Motor neuron (in vitro differentiated cells): ENCODE results near the gene HCST. TPM values are rescaled to one million over a fixed set of nuclear protein-coding genes. Genes with fewer than 3 reads are reported as not detected.

Source experiments
- ATAC-seq, 8 experiments: fragments of 200-7000 bp; cut with Tn5 transposase; replicated peaks in 6 of 8; 2 replicates each; pipeline ENCODE4 v1.8.0; 2021; ENCODE audit warnings: mild to moderate bottlenecking in 8 of 8, moderate library complexity in 8 of 8
- H3K27ac ChIP-seq, 2 donors: fragments of 250-450 bp; sonication (Bioruptor Pico); 2 replicates each; pipeline ENCODE4 v1.9.0; 2021; ENCODE audit warnings: antibody characterized with exemption in 2 of 2, mild to moderate bottlenecking in 2 of 2, moderate library complexity in 1 of 2
- H3K4me1 ChIP-seq, 2 donors: fragments of 250-450 bp; sonication (Bioruptor Pico); replicated peaks in 1 of 2; 2 replicates each; pipeline ENCODE4 v1.6.1; 2021; ENCODE audit warnings: antibody characterized with exemption in 2 of 2, mild to moderate bottlenecking in 2 of 2, moderate library complexity in 1 of 2
- H3K4me3 ChIP-seq, 5 donors: fragments of 250-450 bp; sonication (Bioruptor Pico); 2 replicates each; pipeline ENCODE4 v1.9.0; 2021; ENCODE audit warnings: antibody characterized with exemption in 5 of 5, mild to moderate bottlenecking in 5 of 5, moderate library complexity in 4 of 5
- WGBS, 10 experiments: fragments of 450-650 bp; shearing (Covaris generic); methylation state at CpG; one replicate each; pipeline ENCODE4 v1.0.0; 2022; 5-methylcytosine and 5-hydroxymethylcytosine counted together
- in situ Hi-C, 9 experiments: fragments of 400-800 bp; cut with MboI; loops; one replicate each; pipeline ENCODE4 v1.15.0; 2021; ENCODE audit warnings: low sequenced_read_pairs in 9 of 9, low pct_unique_long_range_greater_than_20kb in 2 of 9; ENCODE audit not compliant: unreplicated experiment in 9 of 9
- total RNA-seq, 8 experiments: library from RNA; unstranded; fragments of 300-600 nt; gene quantifications; 2 replicates each; pipeline versions ENCODE4 v1.2.3 to v1.2.4, GENCODE V29; 2022

Gene HCST
- total RNA-seq, 8 experiments from 2014 or later, result 0.33 to 3.8 (median 0.62) TPM; not detected in 3

DNA sequence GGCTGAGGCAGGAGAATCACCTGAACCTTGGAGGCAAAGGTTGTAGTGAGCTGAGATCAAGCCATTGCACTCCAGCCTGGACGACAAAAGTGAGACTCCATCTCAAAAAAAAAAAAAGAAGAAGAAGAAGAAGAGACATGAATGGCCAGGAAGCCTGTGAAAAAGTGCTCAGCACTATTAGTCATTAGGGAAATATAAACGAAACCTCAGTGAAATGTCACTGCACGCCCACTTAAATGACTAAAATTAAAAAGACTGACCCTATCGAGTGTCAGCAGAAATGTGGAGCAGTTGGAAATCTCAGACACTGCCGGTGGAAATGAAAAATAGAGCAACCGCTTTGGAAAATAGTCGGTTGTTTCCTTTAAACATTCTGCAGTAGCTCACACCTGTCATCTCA, 11.3 kb downstream of the HCST start:
- H3K4me3 ChIP-seq, result no peak overlapping the region
- ATAC-seq, result no peak
- H3K4me1 ChIP-seq, result no peaks in the 10 kb centered on the region
- in situ Hi-C loops, result no loop called here
- WGBS, 10 experiments, result 20 to 84% (median 71%) methylated on average over 1 to 7 of the region's 7 CpGs
- H3K27ac ChIP-seq, result no peak overlapping the region

GRCh38 chr19:35915443-35915842, 13.1 kb downstream of the HCST start:
- 11 to 73% (median 50%) methylated on average over 2 to 3 of the region's 3 CpGs; no CpG with 5 or more reads in 2 of the 10 experiments for WGBS, 10 experiments
- no peak for ATAC-seq
- in situ Hi-C loops, result no loop called here

GRCh38 chr19:35919306-35919705, 17.0 kb downstream of the HCST start:
- no peak overlapping the region for H3K27ac ChIP-seq
- WGBS, 10 experiments, result 60 to 91% (median 81%) methylated on average over 1 to 8 of the region's 11 CpGs; no CpG with 5 or more reads in 4 of the 10 experiments
- ATAC-seq, result no peak
- no peak overlapping the region for H3K4me3 ChIP-seq
- no peaks in the 10 kb centered on the region for H3K4me1 ChIP-seq
- in situ Hi-C loops, result no loop called here

More at GRCh38 chr19:35915443-35915842, 13.1 kb downstream of the HCST start:
- Histone ChIP-seq H3K4me3 (no peak overlapping the region), H3K4me1 (no peaks in the 10 kb centered on the region), H3K27ac (no peak overlapping the region)

GRCh38 chr19:35921012-35921411, 18.7 kb downstream of the HCST start:
- Histone ChIP-seq H3K4me3 (no peak overlapping the region), H3K27ac (no peak overlapping the region), H3K4me1 (no peaks in the 10 kb centered on the region)
- ATAC-seq, result no peak
- in situ Hi-C loops, result no loop called here
- WGBS, 10 experiments, result 32 to 90% (median 62%) methylated on average over 1 to 5 of the region's 6 CpGs; no CpG with 5 or more reads in 4 of the 10 experiments

- Histone ChIP-seq H3K4me1 (no peaks in the 10 kb centered on the region), H3K4me3 (no peak overlapping the region), H3K27ac (no peak overlapping the region)
- ATAC-seq, result no peak
- WGBS, 10 experiments, result 0 to 80% (median 80%) methylated on average over 1 to 2 of the region's 3 CpGs; no CpG with 5 or more reads in 4 of the 10 experiments
- in situ Hi-C loops, result no loop called here
Observed at GRCh38 chr19:35925501-35925900, 23.2 kb downstream of the HCST start.

GRCh38 chr19:35928507-35928906, 26.2 kb downstream of the HCST start:
- Histone ChIP-seq H3K4me3 (no peak overlapping the region), H3K4me1 (peaks cover 3 to 4% of the 10 kb centered on the region in 2 donors), H3K27ac (no peak overlapping the region)
- WGBS, 10 experiments, result 53 to 84% (median 75%) methylated on average over 1 to 5 of the region's 5 CpGs; no CpG with 5 or more reads in 3 of the 10 experiments
- in situ Hi-C loops, result no loop called here
- ATAC-seq, result no peak

- Histone ChIP-seq H3K4me3 (no peak overlapping the region), H3K27ac (no peak overlapping the region), H3K4me1 (peaks cover 3 to 4% of the 10 kb centered on the region in 2 donors)
- ATAC-seq, result no peak
- in situ Hi-C loops, result loop anchor here in 1 of 9 experiments (10.0 kb wide), 1 partner anchor 45 kb away; no protein-coding TSS in a partner anchor
- 50 to 100% (median 95%) methylated on average over 1 to 2 of the region's 2 CpGs; no CpG with 5 or more reads in 3 of the 10 experiments for WGBS, 10 experiments
Observed at GRCh38 chr19:35929876-35930275, 27.5 kb downstream of the HCST start.

DNA sequence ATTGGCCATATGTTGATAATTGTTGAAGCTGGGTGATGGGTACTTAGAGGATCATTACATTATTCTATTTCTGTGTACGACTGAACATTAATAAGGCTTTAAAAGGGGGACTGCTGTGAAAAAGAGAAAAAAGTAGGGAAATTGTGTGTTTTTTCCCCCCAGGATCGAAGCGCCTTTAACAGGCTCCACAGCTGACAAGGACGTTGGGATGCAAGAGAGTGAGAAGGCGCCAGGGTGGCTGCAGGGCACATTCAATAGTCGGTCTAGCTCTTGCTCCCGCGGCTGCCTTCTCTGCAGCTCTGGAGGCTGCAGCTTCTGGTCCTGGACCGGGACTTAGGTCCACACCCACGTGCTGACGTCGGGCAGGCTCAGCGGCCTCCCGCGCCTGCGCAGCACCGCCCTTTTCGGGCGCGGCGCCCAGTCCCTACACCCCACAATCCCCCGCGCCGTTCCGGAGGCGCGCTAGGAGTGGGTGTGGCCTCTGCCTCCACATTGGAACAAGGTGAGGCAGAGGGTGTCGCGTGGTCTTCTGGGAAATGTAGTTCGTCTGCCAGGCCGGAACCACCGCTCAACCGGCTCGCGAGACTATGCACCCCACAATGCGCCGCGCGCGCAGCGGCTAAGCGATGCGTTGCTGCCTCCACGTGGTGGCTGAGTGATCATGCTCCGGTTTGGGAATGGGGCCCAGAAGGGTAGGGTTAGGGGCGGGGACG, 29.0 kb downstream of the HCST start:
- ATAC-seq, result peak; percentile 93 to 97 (median 96)
- in situ Hi-C loops, result loop anchor here in 1 of 9 experiments (10.0 kb wide), 1 partner anchor 47 kb away; no protein-coding TSS in a partner anchor
- WGBS, 10 experiments, result 0 to 38% (median 1%) methylated on average over 1 to 15 of the region's 47 CpGs; no CpG with 5 or more reads in 1 of the 10 experiments
- Histone ChIP-seq H3K4me1 (peaks cover 7 to 8% of the 10 kb centered on the region in 2 donors), H3K27ac (peak overlapping the region; percentile 73 to 79), H3K4me3 (peak overlapping the region; percentile 32 to 38 (median 37))

GRCh38 chr19:35931874-35932202, 29.5 kb downstream of the HCST start:
- Histone ChIP-seq H3K27ac (no peak overlapping the region), H3K4me3 (peak overlapping the region; percentile 18 to 25 (median 22)), H3K4me1 (peaks cover 7 to 8% of the 10 kb centered on the region in 2 donors)
- 0 to 67% (median 38%) methylated on average over 1 to 7 of the region's 9 CpGs; no CpG with 5 or more reads in 3 of the 10 experiments for WGBS, 10 experiments
- in situ Hi-C loops, result loop anchor here in 1 of 9 experiments (10.0 kb wide), 1 partner anchor 47 kb away; no protein-coding TSS in a partner anchor
- ATAC-seq, result no peak

DNA sequence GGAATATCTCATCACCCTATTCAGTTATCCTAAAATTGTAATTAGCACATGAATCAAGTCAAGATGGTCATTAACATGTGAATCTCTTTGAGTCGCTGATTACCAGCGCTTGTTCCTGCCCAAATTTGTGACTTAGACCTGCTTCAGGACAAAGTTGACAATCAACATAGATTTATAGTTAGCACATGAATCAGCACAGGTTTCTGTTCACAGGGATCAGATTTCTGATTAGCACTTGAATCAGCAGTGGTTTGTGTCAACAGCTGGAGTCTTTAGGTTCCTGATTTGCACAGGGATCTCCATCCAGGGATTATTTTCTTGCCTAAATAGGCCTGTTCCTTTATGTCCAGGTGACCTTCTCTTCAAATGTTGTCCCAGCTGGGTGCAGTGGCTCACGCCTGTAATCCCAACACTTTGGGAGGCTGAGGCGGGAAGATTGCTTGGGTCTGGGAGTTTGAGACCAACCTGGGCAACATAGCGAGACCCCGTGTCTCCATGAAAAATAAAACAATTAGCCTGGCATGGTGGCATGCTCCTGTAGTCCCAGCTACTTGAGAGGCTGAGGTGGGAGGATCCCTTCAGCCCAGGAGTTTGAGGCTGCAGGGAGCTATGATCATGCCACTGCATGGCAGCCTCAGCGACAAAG, 30.1 kb downstream of the HCST start:
- no peak overlapping the region for H3K27ac ChIP-seq
- peaks cover 8 to 13% of the 10 kb centered on the region in 2 donors for H3K4me1 ChIP-seq
- ATAC-seq, result no peak
- H3K4me3 ChIP-seq, result no peak overlapping the region
- WGBS, 10 experiments, result 23 to 83% (median 60%) methylated on average over 2 to 5 of the region's 7 CpGs; no CpG with 5 or more reads in 1 of the 10 experiments
- in situ Hi-C loops, result loop anchor here in 1 of 9 experiments (10.0 kb wide), 1 partner anchor 48 kb away; no protein-coding TSS in a partner anchor

DNA sequence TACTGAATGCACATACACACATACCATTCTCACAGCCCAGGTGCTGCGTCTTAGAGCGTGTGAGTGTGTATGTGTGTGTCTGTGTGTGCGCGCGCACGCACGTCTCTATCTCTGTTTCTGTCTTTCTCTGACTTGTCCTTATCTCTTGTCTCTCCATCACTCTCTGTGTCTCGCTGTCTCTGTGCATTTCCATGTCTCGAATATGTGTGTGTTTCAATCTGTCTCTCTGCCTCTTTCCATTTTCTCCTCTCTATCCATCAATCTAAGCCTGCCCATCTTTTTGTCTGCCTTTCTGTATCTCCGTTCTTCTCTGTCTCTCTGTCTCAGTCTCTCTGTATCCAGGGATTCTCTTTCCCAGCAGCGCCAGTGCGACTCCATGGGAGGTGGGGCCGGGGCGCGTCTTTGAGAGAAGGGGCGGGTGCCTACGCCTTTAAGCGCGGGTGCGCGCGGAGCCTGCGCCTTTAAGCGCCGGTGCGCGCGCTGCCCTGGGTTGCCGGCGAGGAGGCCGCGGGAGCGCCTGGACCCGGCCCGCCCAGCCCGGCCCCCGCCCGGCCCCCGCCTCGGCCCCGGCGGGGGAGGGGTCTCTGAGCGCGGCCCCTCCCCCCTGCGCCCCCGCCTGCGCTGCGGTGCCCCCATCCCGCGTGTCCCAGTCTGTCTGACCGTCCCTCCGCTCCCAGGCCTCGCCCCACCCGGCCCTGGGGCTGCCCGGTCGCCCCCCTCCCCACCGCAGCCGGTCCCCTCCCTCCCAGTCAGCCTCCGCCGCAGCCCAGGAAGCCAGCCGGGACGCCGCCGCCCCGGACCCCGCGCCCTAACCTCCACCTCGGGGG, 33.8 kb downstream of the HCST start, which contains the start of gene LRFN3:
TSS of gene LRFN3 (plus strand) at position 464 of the 827 bp plus-strand sequence. CDS start 3,052 bp downstream, outside the sequence.
- Histone ChIP-seq H3K4me1 (peaks cover 5 to 19% of the 10 kb centered on the region in 2 donors), H3K27ac (peak within 1 kb of the TSS; percentile 5 to 14), H3K4me3 (peak within 1 kb of the TSS; percentile 46 to 61 (median 53))
- peak; percentile 23 to 52 (median 46) for ATAC-seq
- in situ Hi-C loops, result loop anchor here in 1 of 9 experiments (10.0 kb wide), 1 partner anchor 51 kb away; no protein-coding TSS in a partner anchor
- 0 to 20% (median 0%) methylated on average over 1 to 18 of the region's 68 CpGs; no CpG with 5 or more reads in 1 of the 10 experiments for WGBS, 10 experiments

DNA sequence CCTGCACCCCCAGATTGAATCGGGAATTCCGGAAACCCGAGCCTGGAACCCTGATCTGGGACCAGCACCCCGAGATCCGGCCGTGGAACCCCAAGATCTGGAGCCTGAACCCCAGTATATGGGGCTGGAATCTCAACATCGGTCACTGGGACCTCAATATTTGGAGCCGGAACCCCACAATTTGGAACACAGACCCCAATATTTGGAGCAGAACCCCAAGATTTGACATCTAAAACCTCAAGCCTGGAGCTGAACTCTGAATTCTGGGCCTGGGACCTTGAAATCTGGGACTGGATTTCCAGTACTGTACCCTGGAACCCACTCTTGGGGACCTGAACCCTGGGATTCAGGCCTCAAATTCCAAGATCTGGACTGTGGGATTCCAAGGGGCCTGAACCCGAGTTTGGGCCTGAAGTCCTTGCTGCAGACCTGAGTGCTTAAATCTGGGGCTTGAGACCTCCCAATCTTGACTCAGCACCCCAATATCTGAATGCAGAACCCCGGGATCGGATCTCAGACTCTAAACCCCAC, 34.5 kb downstream of the HCST start:
- ATAC-seq, result no peak

More for the DNA sequence above, 34.5 kb downstream of the HCST start:
- in situ Hi-C loops, result loop anchor here in 1 of 9 experiments (10.0 kb wide), 1 partner anchor 52 kb away; no protein-coding TSS in a partner anchor
- WGBS, 10 experiments, result 0 to 40% (median 0%) methylated on average over 3 to 5 of the region's 11 CpGs; no CpG with 5 or more reads in 5 of the 10 experiments
- peak overlapping the region in 1 of 2 donors; percentile 5 for H3K27ac ChIP-seq
- H3K4me3 ChIP-seq, result peak overlapping the region; percentile 46 to 61 (median 53)
- peaks cover 5 to 19% of the 10 kb centered on the region in 2 donors for H3K4me1 ChIP-seq
